ENCODE data around the gene ZNRD2.

GRCh38 chr11:65574811-65575567 is 4.7 kb downstream of the ZNRD2 start:
- TF ChIP-seq POLR2A (IDR thresholded peaks at IDR 0.05) (no peak), CTCF (IDR thresholded peaks at IDR 0.05) (no peak)
